RWPE1 (cell line): ENCODE measurements around the gene NOX3.

Experiments
- CTCF ChIA-PET: fragments of 350-600 bp; sonication (Branson Sonifier 250); formaldehyde crosslinking; extraction: SDS; loops from one replicate; lab custom pipeline; 2021; lab: Yijun Ruan, JAX
- POLR2A ChIA-PET: fragments of 400-600 bp; formaldehyde crosslinking; extraction: SDS; loops from one replicate; lab custom pipeline; 2020; ENCODE audit warnings: antibody characterized with exemption; ENCODE audit not compliant: low non-redundant PET; lab: Yijun Ruan, JAX
- DNase-seq: peaks from one replicate; pipeline ENCODE4 v3.0.0; 2012; ENCODE audit warnings: low spot score
- H3K27ac ChIP-seq: fragments of 450-650 bp; 2 replicates; pipeline ENCODE4 v1.5.1; 2017
- CTCF ChIP-seq: fragments of 450-650 bp; conservative IDR thresholded peaks from 2 replicates; pipeline ENCODE4 v1.5.1; 2017; ENCODE audit warnings: low read depth, mild to moderate bottlenecking

Gene NOX3

GRCh38 chr6:155444952-155445903 is 10.4 kb downstream of the NOX3 start:
- TF ChIP-seq CTCF = no peak
- CTCF ChIA-PET = no interaction called here
- POLR2A ChIA-PET = no interaction called here
- DNase-seq = no peak
- no peak overlapping the region for H3K27ac ChIP-seq

- no peak overlapping the region for H3K27ac ChIP-seq
- no peak for DNase-seq
- POLR2A ChIA-PET = no interaction called here
- CTCF ChIA-PET = no interaction called here
- no peak for TF ChIP-seq CTCF
Measured at GRCh38 chr6:155444120-155444917, 11.3 kb downstream of the NOX3 start.

GRCh38 chr6:155443168-155443567 is 12.5 kb downstream of the NOX3 start:
- no peak for DNase-seq
- no peak overlapping the region for H3K27ac ChIP-seq
- POLR2A ChIA-PET = no interaction called here
- TF ChIP-seq CTCF = no peak
- CTCF ChIA-PET = interaction anchor here (0.6 kb wide), 1 partner anchor 144 kb away, joined by 3 read pairs; no protein-coding TSS in a partner anchor

- ChIA-PET POLR2A (no interaction called here), CTCF (interaction anchor here (0.6 kb wide), 1 partner anchor 144 kb away, joined by 3 read pairs; no protein-coding TSS in a partner anchor)
- no peak overlapping the region for H3K27ac ChIP-seq
- no peak for TF ChIP-seq CTCF
- DNase-seq = no peak
Measured at GRCh38 chr6:155442562-155442961, 13.1 kb downstream of the NOX3 start.

- TF ChIP-seq CTCF = no peak
- DNase-seq = no peak
- no peak overlapping the region for H3K27ac ChIP-seq
- POLR2A ChIA-PET = no interaction called here
- CTCF ChIA-PET = interaction anchor here (0.5 to 0.6 kb wide), 2 partner anchors 125 to 305 kb away, joined by 3 read pairs; no protein-coding TSS in a partner anchor
Measured at GRCh38 chr6:155441112-155441465, 14.6 kb downstream of the NOX3 start.

GRCh38 chr6:155440398-155441111 is 15.1 kb downstream of the NOX3 start:
- no peak overlapping the region for H3K27ac ChIP-seq
- TF ChIP-seq CTCF = no peak
- POLR2A ChIA-PET = no interaction called here
- CTCF ChIA-PET = no interaction called here
- DNase-seq = no peak
